H1 (cell line): ENCODE data around the gene SCAPER. TPM values are rescaled to one million over a fixed set of nuclear protein-coding genes. Genes with fewer than 3 reads are reported as not detected.

Experiments
- EP300 ChIP-seq, 2 experiments: IDR thresholded peaks; 1 replicate in 1 of 2; 2 replicates in 1 of 2; pipeline ENCODE4 v1.6.1; 2011 to 2012; ENCODE audit warnings: low read depth in 2 of 2, low read length in 2 of 2, mild to moderate bottlenecking in 2 of 2, borderline replicate concordance in 1 of 2, inconsistent platforms in 1 of 2, moderate library complexity in 1 of 2
- FOSL1 ChIP-seq: IDR thresholded peaks from 2 replicates; pipeline ENCODE4 v1.6.1; 2011; ENCODE audit warnings: mild to moderate bottlenecking, low read depth, low read length, moderate library complexity; ENCODE audit not compliant: insufficient read depth
- GABPA ChIP-seq: IDR thresholded peaks from 2 replicates; pipeline ENCODE4 v1.6.1; 2011; ENCODE audit warnings: mild to moderate bottlenecking, low read length, moderate library complexity, borderline replicate concordance; ENCODE audit not compliant: insufficient read depth
- GTF2F1 ChIP-seq: IDR thresholded peaks from 2 replicates; pipeline ENCODE4 v1.6.1; 2012; ENCODE audit warnings: low read depth, low read length, improper control_type of control experiment, borderline replicate concordance
- JUN ChIP-seq: IDR thresholded peaks from 2 replicates; pipeline ENCODE4 v1.6.1; 2011; ENCODE audit warnings: low read depth, mild to moderate bottlenecking, improper control_type of control experiment, low read length
- JUND ChIP-seq: IDR thresholded peaks from 2 replicates; pipeline ENCODE4 v1.6.1; 2011; ENCODE audit warnings: mild to moderate bottlenecking, improper control_type of control experiment, low read length
- KDM4A ChIP-seq: IDR thresholded peaks from one replicate; pipeline ENCODE4 v1.7.1; 2012; ENCODE audit warnings: low read depth, mild to moderate bottlenecking, moderate library complexity, low read length, inconsistent platforms; ENCODE audit not compliant: severe bottlenecking
- RBBP5 ChIP-seq: IDR thresholded peaks from 2 replicates; pipeline ENCODE4 v1.7.1; 2012; ENCODE audit warnings: low read depth, mild to moderate bottlenecking, inconsistent platforms, low read length, moderate library complexity, borderline replicate concordance
- TCF12 ChIP-seq: IDR thresholded peaks from 2 replicates; pipeline ENCODE4 v1.6.1; 2011; ENCODE audit warnings: low read depth, mild to moderate bottlenecking, low read length
- YY1 ChIP-seq: IDR thresholded peaks from 2 replicates; pipeline ENCODE4 v1.6.1; 2011; ENCODE audit warnings: low read depth, mild to moderate bottlenecking, low read length
- polyA plus RNA-seq, 7 experiments: library from polyadenylated mRNA; depleted of rRNA in 3 of 7; stranded (reverse) in 5 of 7; unstranded in 2 of 7; fragments of >200 nt in 5 of 7; fragments of 200-250 nt in 2 of 7; gene quantifications; 1 replicate in 5 of 7; 2 replicates in 1 of 7; 4 replicates in 1 of 7; pipeline versions ENCODE4 v1.2.1 to v1.2.3, GENCODE V29; 2011 to 2013; ENCODE audit warnings: missing spikeins in 2 of 7, mixed read lengths in 2 of 7
- total RNA-seq: library from RNA; stranded (reverse); fragmentation: NEBNext Ultra II Directional; extraction: Animal tissue kit (Norgen Biotek cat#: 25700); gene quantifications from 2 replicates; pipeline ENCODE4 v1.2.1, GENCODE V29; 2021
- TF ChIP-seq, protein P1 (sequence below): fragments of 300-600 bp; sonication (generic); IDR thresholded peaks from 2 replicates; pipeline ENCODE4 v1.7.1; 2012; ENCODE audit warnings: low read length, moderate library complexity, mild to moderate bottlenecking, inconsistent platforms; ENCODE audit not compliant: insufficient replicate concordance
- TF ChIP-seq, protein P2 (sequence below): IDR thresholded peaks from 2 replicates; pipeline ENCODE4 v1.6.1; 2012; ENCODE audit warnings: inconsistent platforms

The SCAPER gene
- total and polyA plus RNA-seq, 2 of the 8 experiments (the other 6 are each of a cell fraction or from before 2014, with no cell fraction given) = 1.6 to 6.8 TPM

DNA sequence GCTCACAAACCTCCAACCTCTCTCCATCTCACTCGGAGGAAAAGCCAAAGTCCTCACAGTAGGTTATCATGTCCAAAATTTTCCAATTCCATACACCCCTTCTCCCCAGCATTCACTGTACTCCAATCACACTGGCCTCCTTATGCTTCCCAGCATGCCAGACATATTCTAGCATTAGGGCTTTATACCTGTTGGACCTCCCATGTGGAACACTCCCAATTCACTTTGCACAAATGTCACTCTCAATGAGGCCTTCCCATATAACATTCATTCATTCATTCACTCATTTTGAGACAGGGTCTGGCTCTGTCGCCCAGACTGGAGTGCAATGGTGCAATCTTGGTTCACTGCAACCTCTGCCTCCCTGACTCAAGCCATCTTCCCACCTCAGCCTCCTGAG, 19.9 kb downstream of the SCAPER start (continued):
- TF ChIP-seq, protein P1, sequence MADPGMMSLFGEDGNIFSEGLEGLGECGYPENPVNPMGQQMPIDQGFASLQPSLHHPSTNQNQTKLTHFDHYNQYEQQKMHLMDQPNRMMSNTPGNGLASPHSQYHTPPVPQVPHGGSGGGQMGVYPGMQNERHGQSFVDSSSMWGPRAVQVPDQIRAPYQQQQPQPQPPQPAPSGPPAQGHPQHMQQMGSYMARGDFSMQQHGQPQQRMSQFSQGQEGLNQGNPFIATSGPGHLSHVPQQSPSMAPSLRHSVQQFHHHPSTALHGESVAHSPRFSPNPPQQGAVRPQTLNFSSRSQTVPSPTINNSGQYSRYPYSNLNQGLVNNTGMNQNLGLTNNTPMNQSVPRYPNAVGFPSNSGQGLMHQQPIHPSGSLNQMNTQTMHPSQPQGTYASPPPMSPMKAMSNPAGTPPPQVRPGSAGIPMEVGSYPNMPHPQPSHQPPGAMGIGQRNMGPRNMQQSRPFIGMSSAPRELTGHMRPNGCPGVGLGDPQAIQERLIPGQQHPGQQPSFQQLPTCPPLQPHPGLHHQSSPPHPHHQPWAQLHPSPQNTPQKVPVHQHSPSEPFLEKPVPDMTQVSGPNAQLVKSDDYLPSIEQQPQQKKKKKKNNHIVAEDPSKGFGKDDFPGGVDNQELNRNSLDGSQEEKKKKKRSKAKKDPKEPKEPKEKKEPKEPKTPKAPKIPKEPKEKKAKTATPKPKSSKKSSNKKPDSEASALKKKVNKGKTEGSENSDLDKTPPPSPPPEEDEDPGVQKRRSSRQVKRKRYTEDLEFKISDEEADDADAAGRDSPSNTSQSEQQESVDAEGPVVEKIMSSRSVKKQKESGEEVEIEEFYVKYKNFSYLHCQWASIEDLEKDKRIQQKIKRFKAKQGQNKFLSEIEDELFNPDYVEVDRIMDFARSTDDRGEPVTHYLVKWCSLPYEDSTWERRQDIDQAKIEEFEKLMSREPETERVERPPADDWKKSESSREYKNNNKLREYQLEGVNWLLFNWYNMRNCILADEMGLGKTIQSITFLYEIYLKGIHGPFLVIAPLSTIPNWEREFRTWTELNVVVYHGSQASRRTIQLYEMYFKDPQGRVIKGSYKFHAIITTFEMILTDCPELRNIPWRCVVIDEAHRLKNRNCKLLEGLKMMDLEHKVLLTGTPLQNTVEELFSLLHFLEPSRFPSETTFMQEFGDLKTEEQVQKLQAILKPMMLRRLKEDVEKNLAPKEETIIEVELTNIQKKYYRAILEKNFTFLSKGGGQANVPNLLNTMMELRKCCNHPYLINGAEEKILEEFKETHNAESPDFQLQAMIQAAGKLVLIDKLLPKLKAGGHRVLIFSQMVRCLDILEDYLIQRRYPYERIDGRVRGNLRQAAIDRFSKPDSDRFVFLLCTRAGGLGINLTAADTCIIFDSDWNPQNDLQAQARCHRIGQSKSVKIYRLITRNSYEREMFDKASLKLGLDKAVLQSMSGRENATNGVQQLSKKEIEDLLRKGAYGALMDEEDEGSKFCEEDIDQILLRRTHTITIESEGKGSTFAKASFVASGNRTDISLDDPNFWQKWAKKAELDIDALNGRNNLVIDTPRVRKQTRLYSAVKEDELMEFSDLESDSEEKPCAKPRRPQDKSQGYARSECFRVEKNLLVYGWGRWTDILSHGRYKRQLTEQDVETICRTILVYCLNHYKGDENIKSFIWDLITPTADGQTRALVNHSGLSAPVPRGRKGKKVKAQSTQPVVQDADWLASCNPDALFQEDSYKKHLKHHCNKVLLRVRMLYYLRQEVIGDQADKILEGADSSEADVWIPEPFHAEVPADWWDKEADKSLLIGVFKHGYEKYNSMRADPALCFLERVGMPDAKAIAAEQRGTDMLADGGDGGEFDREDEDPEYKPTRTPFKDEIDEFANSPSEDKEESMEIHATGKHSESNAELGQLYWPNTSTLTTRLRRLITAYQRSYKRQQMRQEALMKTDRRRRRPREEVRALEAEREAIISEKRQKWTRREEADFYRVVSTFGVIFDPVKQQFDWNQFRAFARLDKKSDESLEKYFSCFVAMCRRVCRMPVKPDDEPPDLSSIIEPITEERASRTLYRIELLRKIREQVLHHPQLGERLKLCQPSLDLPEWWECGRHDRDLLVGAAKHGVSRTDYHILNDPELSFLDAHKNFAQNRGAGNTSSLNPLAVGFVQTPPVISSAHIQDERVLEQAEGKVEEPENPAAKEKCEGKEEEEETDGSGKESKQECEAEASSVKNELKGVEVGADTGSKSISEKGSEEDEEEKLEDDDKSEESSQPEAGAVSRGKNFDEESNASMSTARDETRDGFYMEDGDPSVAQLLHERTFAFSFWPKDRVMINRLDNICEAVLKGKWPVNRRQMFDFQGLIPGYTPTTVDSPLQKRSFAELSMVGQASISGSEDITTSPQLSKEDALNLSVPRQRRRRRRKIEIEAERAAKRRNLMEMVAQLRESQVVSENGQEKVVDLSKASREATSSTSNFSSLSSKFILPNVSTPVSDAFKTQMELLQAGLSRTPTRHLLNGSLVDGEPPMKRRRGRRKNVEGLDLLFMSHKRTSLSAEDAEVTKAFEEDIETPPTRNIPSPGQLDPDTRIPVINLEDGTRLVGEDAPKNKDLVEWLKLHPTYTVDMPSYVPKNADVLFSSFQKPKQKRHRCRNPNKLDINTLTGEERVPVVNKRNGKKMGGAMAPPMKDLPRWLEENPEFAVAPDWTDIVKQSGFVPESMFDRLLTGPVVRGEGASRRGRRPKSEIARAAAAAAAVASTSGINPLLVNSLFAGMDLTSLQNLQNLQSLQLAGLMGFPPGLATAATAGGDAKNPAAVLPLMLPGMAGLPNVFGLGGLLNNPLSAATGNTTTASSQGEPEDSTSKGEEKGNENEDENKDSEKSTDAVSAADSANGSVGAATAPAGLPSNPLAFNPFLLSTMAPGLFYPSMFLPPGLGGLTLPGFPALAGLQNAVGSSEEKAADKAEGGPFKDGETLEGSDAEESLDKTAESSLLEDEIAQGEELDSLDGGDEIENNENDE = no peak
- TF ChIP-seq GABPA (no peak), RBBP5 (no peak), YY1 (no peak), JUN (no peak), TCF12 (no peak), FOSL1 (no peak), JUND (no peak), GTF2F1 (no peak), EP300 (IDR thresholded peaks at IDR 0.05; ENCODE audit: borderline replicate concordance in 1 of 2, low read depth in 2 of 2, low read length in 2 of 2) (no peak), KDM4A (no peak)
- TF ChIP-seq, protein P2, sequence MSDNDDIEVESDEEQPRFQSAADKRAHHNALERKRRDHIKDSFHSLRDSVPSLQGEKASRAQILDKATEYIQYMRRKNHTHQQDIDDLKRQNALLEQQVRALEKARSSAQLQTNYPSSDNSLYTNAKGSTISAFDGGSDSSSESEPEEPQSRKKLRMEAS = no peak
